Mesenchymal stem cell (in vitro differentiated cells and primary cell): ENCODE measurements around the gene FAM200B.
A peak's percentile ranks its signal among the peaks of the same experiment; 100 is the strongest.

ENCODE experiments used
- DNase-seq: peaks from one replicate; pipeline ENCODE4 v3.0.0-alpha.2; 2013
- H2AFZ ChIP-seq: one replicate; pipeline ENCODE4 v1.6.1; 2013; ENCODE audit warnings: low read depth, mild to moderate bottlenecking, control low read depth, inconsistent platforms, low read length, moderate library complexity
- H2AK5ac ChIP-seq: 2 replicates; pipeline ENCODE4 v1.6.1; 2013; ENCODE audit warnings: low read length, moderate library complexity, mild to moderate bottlenecking, inconsistent platforms; ENCODE audit not compliant: severe bottlenecking
- H2BK120ac ChIP-seq: one replicate; pipeline ENCODE4 v1.6.1; 2013; ENCODE audit warnings: low read depth, mild to moderate bottlenecking, inconsistent platforms, low read length, moderate library complexity
- H2BK12ac ChIP-seq, 2 experiments: one replicate each; pipeline ENCODE4 v1.6.1; 2013; ENCODE audit warnings: inconsistent platforms in 2 of 2, low read length in 2 of 2, mild to moderate bottlenecking in 2 of 2, moderate library complexity in 2 of 2, control low read depth in 1 of 2
- H2BK15ac ChIP-seq: one replicate; pipeline ENCODE4 v1.6.1; 2013; ENCODE audit warnings: mild to moderate bottlenecking, low read depth, inconsistent platforms; ENCODE audit not compliant: poor library complexity, severe bottlenecking
- H2BK5ac ChIP-seq: 2 replicates; pipeline ENCODE4 v1.6.1; 2013; ENCODE audit warnings: low read depth, mild to moderate bottlenecking, low read length, control low read depth, inconsistent platforms; ENCODE audit not compliant: poor library complexity, severe bottlenecking
- H3K14ac ChIP-seq, 2 experiments: one replicate each; pipeline ENCODE4 v1.6.1; 2013; ENCODE audit warnings: inconsistent platforms in 2 of 2, low read length in 2 of 2, control low read depth in 1 of 2, mild to moderate bottlenecking in 1 of 2, moderate library complexity in 1 of 2
- H3K18ac ChIP-seq, 2 experiments: one replicate each; pipeline ENCODE4 v1.6.1; 2013; ENCODE audit warnings: inconsistent platforms in 2 of 2, low read length in 2 of 2, control low read depth in 1 of 2, low read depth in 1 of 2, mild to moderate bottlenecking in 1 of 2
- H3K23ac ChIP-seq, 2 experiments: one replicate each; pipeline ENCODE4 v1.6.1; 2013; ENCODE audit warnings: inconsistent platforms in 2 of 2, low read length in 2 of 2, mild to moderate bottlenecking in 2 of 2, moderate library complexity in 2 of 2, control low read depth in 1 of 2
- H3K27ac ChIP-seq: 2 replicates; pipeline ENCODE4 v1.5.1; 2013; ENCODE audit warnings: mild to moderate bottlenecking, moderate library complexity, low read length, control low read depth, inconsistent platforms; ENCODE audit not compliant: poor library complexity, severe bottlenecking
- H3K27me3 ChIP-seq, 2 experiments: 2 replicates each; pipeline versions ENCODE4 v1.6.1 to v1.7.0; 2013; ENCODE audit warnings: low read length in 2 of 2, mild to moderate bottlenecking in 2 of 2, moderate library complexity in 2 of 2, control low read depth in 1 of 2, inconsistent platforms in 1 of 2; ENCODE audit not compliant: control insufficient read depth in 1 of 2, insufficient read depth in 1 of 2
- H3K36me3 ChIP-seq, 2 experiments: 2 replicates each; pipeline versions ENCODE4 v1.6.1 to v1.7.0; 2013; ENCODE audit warnings: low read length in 2 of 2, control low read depth in 1 of 2, inconsistent platforms in 1 of 2, low read depth in 1 of 2, mild to moderate bottlenecking in 1 of 2; ENCODE audit not compliant: insufficient read depth in 2 of 2, control insufficient read depth in 1 of 2
- H3K4ac ChIP-seq, 2 experiments: one replicate each; pipeline ENCODE4 v1.6.1; 2013; ENCODE audit warnings: inconsistent platforms in 2 of 2, low read length in 2 of 2, mild to moderate bottlenecking in 2 of 2, moderate library complexity in 2 of 2, control low read depth in 1 of 2, low read depth in 1 of 2
- H3K4me1 ChIP-seq: 2 replicates; pipeline ENCODE4 v1.6.1; 2013; ENCODE audit warnings: low read depth, low read length, control low read depth; ENCODE audit not compliant: control insufficient read depth, insufficient read depth
- H3K4me2 ChIP-seq: 2 replicates; pipeline ENCODE4 v1.6.1; 2013; ENCODE audit warnings: low read length, mild to moderate bottlenecking, inconsistent platforms; ENCODE audit not compliant: poor library complexity, severe bottlenecking
- H3K4me3 ChIP-seq, 2 experiments: 2 replicates each; pipeline versions ENCODE4 v1.5.1 to v1.7.0; 2013; ENCODE audit warnings: low read length in 2 of 2, mild to moderate bottlenecking in 2 of 2, control low read depth in 1 of 2, low read depth in 1 of 2; ENCODE audit not compliant: insufficient read depth in 1 of 2
- H3K79me1 ChIP-seq: replicated peaks from 2 replicates; pipeline ENCODE4 v1.6.1; 2013; ENCODE audit warnings: mild to moderate bottlenecking, control low read depth, low read length, inconsistent platforms; ENCODE audit not compliant: poor library complexity, severe bottlenecking
- H3K9ac ChIP-seq: 2 replicates; pipeline ENCODE4 v1.7.0; 2013; ENCODE audit warnings: mild to moderate bottlenecking, low read length, moderate library complexity
- H3K9me3 ChIP-seq: 2 replicates; pipeline ENCODE4 v1.7.0; 2013; ENCODE audit warnings: mild to moderate bottlenecking, low read length; ENCODE audit not compliant: control insufficient read depth
- H4K8ac ChIP-seq: one replicate; pipeline ENCODE4 v1.6.1; 2013; ENCODE audit warnings: inconsistent platforms, mild to moderate bottlenecking, low read length, moderate library complexity
- H4K91ac ChIP-seq: one replicate; pipeline ENCODE4 v1.6.1; 2013; ENCODE audit warnings: mild to moderate bottlenecking, low read length, inconsistent platforms
- WGBS: methylation state at CpG from one replicate; pipeline ENCODE4 v1.1.7; 2013; ENCODE audit warnings: mixed read lengths; 5-methylcytosine and 5-hydroxymethylcytosine counted together

Gene FAM200B

GRCh38 chr4:15718959-15719358 lies 37.3 kb downstream of the FAM200B start:
- H2BK12ac ChIP-seq = peak overlapping the region; percentile 92 to 99
- no peak overlapping the region for H3K4me2 ChIP-seq
- peak overlapping the region in 1 of 2 experiments; percentile 43 for H3K23ac ChIP-seq
- peak overlapping the region; percentile 93 for H4K91ac ChIP-seq
- peak overlapping the region; percentile 39 for H2BK15ac ChIP-seq
- H3K4me3 ChIP-seq = no peak overlapping the region
- no peaks in the 10 kb centered on the region for H3K79me1 ChIP-seq
- no peak overlapping the region for H2BK120ac ChIP-seq
- no peak overlapping the region for H3K9ac ChIP-seq
- no peak overlapping the region for H3K27ac ChIP-seq
- no peaks in the 10 kb centered on the region for H3K9me3 ChIP-seq
- WGBS = 96% methylated on average over 6 of the region's 7 CpGs
- peak overlapping the region; percentile 65 for H3K4ac ChIP-seq
- no peaks in the 10 kb centered on the region for H3K27me3 ChIP-seq
- peak overlapping the region; percentile 80 for H4K8ac ChIP-seq
- peak overlapping the region; percentile 50 to 71 for H3K14ac ChIP-seq
- peak overlapping the region; percentile 76 to 88 for H3K18ac ChIP-seq
- H2BK5ac ChIP-seq = no peak overlapping the region
- no peak for DNase-seq
- peaks cover 0 to 36% of the 10 kb centered on the region in 2 experiments for H3K36me3 ChIP-seq
- H2AK5ac ChIP-seq = peak overlapping the region; percentile 73
- peak overlapping the region; percentile 32 for H2AFZ ChIP-seq
- peaks cover 5% of the 10 kb centered on the region for H3K4me1 ChIP-seq

- no peak overlapping the region for H3K4me3 ChIP-seq
These were observed 37.9 kb downstream of the FAM200B start for GRCh38 chr4:15719506-15719905.

GRCh38 chr4:15720851-15721250 lies 39.2 kb downstream of the FAM200B start:
- Histone ChIP-seq H3K9me3 (no peaks in the 10 kb centered on the region), H3K27me3 (no peaks in the 10 kb centered on the region), H2AFZ (no peak overlapping the region), H3K4ac (no peak overlapping the region), H3K4me2 (no peak overlapping the region), H2BK120ac (no peak overlapping the region), H3K4me1 (peaks cover 5% of the 10 kb centered on the region), H3K27ac (no peak overlapping the region), H2BK15ac (no peak overlapping the region), H3K18ac (no peak overlapping the region), H3K4me3 (no peak overlapping the region), H3K14ac (no peak overlapping the region), H2BK12ac (no peak overlapping the region), H4K91ac (no peak overlapping the region), H3K23ac (no peak overlapping the region), H4K8ac (no peak overlapping the region), H2BK5ac (no peak overlapping the region), H3K9ac (no peak overlapping the region), H2AK5ac (no peak overlapping the region), H3K36me3 (peaks cover 0 to 34% of the 10 kb centered on the region in 2 experiments), H3K79me1 (no peaks in the 10 kb centered on the region)
- no peak for DNase-seq
- 93% methylated on average over 2 of the region's 2 CpGs for WGBS

More at GRCh38 chr4:15719506-15719905, 37.9 kb downstream of the FAM200B start:
- H2BK120ac ChIP-seq = no peak overlapping the region
- no peak overlapping the region for H2AK5ac ChIP-seq
- H4K91ac ChIP-seq = no peak overlapping the region
- no peaks in the 10 kb centered on the region for H3K27me3 ChIP-seq
- H2BK12ac ChIP-seq = peak overlapping the region in 1 of 2 experiments; percentile 67
- no peak overlapping the region for H2BK5ac ChIP-seq
- H3K23ac ChIP-seq = no peak overlapping the region
- H4K8ac ChIP-seq = no peak overlapping the region
- H3K36me3 ChIP-seq = peaks cover 0 to 37% of the 10 kb centered on the region in 2 experiments
- H2BK15ac ChIP-seq = no peak overlapping the region
- DNase-seq = peak; percentile 85
- H3K9me3 ChIP-seq = no peaks in the 10 kb centered on the region
- H3K18ac ChIP-seq = peak overlapping the region in 1 of 2 experiments; percentile 81
- no peak overlapping the region for H3K9ac ChIP-seq
- peak overlapping the region in 1 of 2 experiments; percentile 65 for H3K4ac ChIP-seq
- no peak overlapping the region for H3K27ac ChIP-seq
- no peak overlapping the region for H3K14ac ChIP-seq
- WGBS = 63% methylated on average over 4 of the region's 4 CpGs
- no peak overlapping the region for H2AFZ ChIP-seq
- H3K79me1 ChIP-seq = no peaks in the 10 kb centered on the region
- peaks cover 5% of the 10 kb centered on the region for H3K4me1 ChIP-seq
- H3K4me2 ChIP-seq = no peak overlapping the region

GRCh38 chr4:15725608-15726007 lies 44.0 kb downstream of the FAM200B start:
- DNase-seq = peak; percentile 49
- WGBS = 76% methylated on average over 4 of the region's 4 CpGs

More at GRCh38 chr4:15725608-15726007, 44.0 kb downstream of the FAM200B start:
- Histone ChIP-seq H2AK5ac (no peak overlapping the region), H3K27ac (no peak overlapping the region), H3K4me3 (no peak overlapping the region), H2BK12ac (no peak overlapping the region), H3K14ac (no peak overlapping the region), H2BK15ac (no peak overlapping the region), H3K27me3 (no peaks in the 10 kb centered on the region), H3K9me3 (no peaks in the 10 kb centered on the region), H4K8ac (no peak overlapping the region), H3K4ac (peak overlapping the region in 1 of 2 experiments; percentile 30), H3K18ac (no peak overlapping the region), H4K91ac (no peak overlapping the region), H2AFZ (no peak overlapping the region), H3K4me1 (no peaks in the 10 kb centered on the region), H3K36me3 (peaks cover 0 to 17% of the 10 kb centered on the region in 2 experiments), H3K23ac (no peak overlapping the region), H3K9ac (no peak overlapping the region), H3K4me2 (no peak overlapping the region), H2BK5ac (no peak overlapping the region), H3K79me1 (no peaks in the 10 kb centered on the region), H2BK120ac (no peak overlapping the region)
